Adrenal gland (tissue), 12 donors: ENCODE data around the gene SMIM7. TPM values are rescaled to one million over a fixed set of nuclear protein-coding genes. Genes with fewer than 3 reads are reported as not detected.

ENCODE experiments used
- DNase-seq, 7 donors: peaks; one replicate each; pipeline ENCODE4 v3.0.0-alpha.2; 2019 to 2020
- H3K27ac ChIP-seq, 5 donors: fragments of 200-600 bp; sonication (generic) in 4 of 5; 1 replicate in 3 of 5; 2 replicates in 2 of 5; pipeline versions ENCODE4 v1.5.1 to v1.8.0; 2016 to 2020; ENCODE audit warnings: mild to moderate bottlenecking in 1 of 5
- H3K27me3 ChIP-seq: fragments of 200-600 bp; 2 replicates; pipeline ENCODE4 v1.8.0; 2021
- H3K36me3 ChIP-seq, 2 donors: fragments of 200-600 bp; replicated peaks in 1 of 2; 1 replicate in 1 of 2; 2 replicates in 1 of 2; pipeline versions ENCODE4 v1.5.1 to v1.8.0; 2018 to 2022
- H3K4me1 ChIP-seq, 2 donors: fragments of 200-600 bp; replicated peaks in 1 of 2; 1 replicate in 1 of 2; 2 replicates in 1 of 2; pipeline versions ENCODE4 v1.5.1 to v1.8.0; 2018 to 2021
- H3K4me3 ChIP-seq, 4 donors: fragments of 200-600 bp; sonication (generic) in 3 of 4; one replicate each; pipeline ENCODE4 v1.5.1; 2016 to 2018
- H3K9me3 ChIP-seq, 3 donors: fragments of 200-600 bp; sonication (generic) in 1 of 3; replicated peaks in 1 of 3; 1 replicate in 2 of 3; 2 replicates in 1 of 3; pipeline versions ENCODE4 v1.5.1 to v1.8.0; 2016 to 2021
- CTCF ChIP-seq, 6 experiments: fragments of 450-650 bp in 4 of 6; fragments of 200-600 bp in 2 of 6; sonication (generic) in 1 of 6; IDR thresholded peaks; 1 replicate in 5 of 6; 2 replicates in 1 of 6; pipeline versions ENCODE4 v1.5.1 to v1.8.0; 2016 to 2021; ENCODE audit warnings: antibody characterized with exemption in 6 of 6, mild to moderate bottlenecking in 2 of 6, moderate library complexity in 1 of 6
- POLR2A ChIP-seq, 2 donors: fragments of 450-650 bp; IDR thresholded peaks; one replicate each; pipeline ENCODE4 v1.6.1; 2017; ENCODE audit warnings: antibody characterized with exemption in 2 of 2, mild to moderate bottlenecking in 2 of 2, moderate library complexity in 1 of 2
- WGBS, 4 donors: extraction: QIAGEN DNeasy Blood & Tissue Kit in 2 of 4; methylation state at CpG; one replicate each; pipeline versions ENCODE4 v1.1.5 to v1.1.7; 2013 to 2017; 5-methylcytosine and 5-hydroxymethylcytosine counted together
- intact Hi-C, 2 donors: fragments of 100-400 bp; cut with DNase I; formaldehyde crosslinking; loops; one replicate each; pipeline versions ENCODE4 v1.14.1 to v1.15.0; 2022 to 2023
- polyA plus RNA-seq, 3 donors: library from polyadenylated mRNA; stranded (reverse); fragments of 200-250 nt in 2 of 3; fragments of 350-450 nt in 1 of 3; fragmentation: Illumina TruSeq in 1 of 3; extraction: RNeasy Lipid Tissue Mini Kit (QIAGEN cat#74804) in 1 of 3; gene quantifications; one replicate each; pipeline ENCODE4 v1.2.3, GENCODE V29; 2013 to 2014
- total RNA-seq, 9 donors: library from RNA; depleted of rRNA in 4 of 9; stranded (reverse); fragments of >200 nt in 4 of 9; fragments of 120-200 nt in 1 of 9; fragmentation: NEBNext Ultra II Directional in 1 of 9; extraction: Animal tissue kit (Norgen Biotek cat#: 25700) in 1 of 9; gene quantifications; one replicate each; pipeline versions ENCODE4 v1.1.0 to v1.2.4, GENCODE V29; 2013 to 2023
- donor health status: healthy with polysubstance abuse.
- donor health status: Bipolar disorder and iron deficiency.
- donor health status: DM: yes; HTN: yes; CAD: no.
- donor health status: DM: no; HTN: no; CAD: no.
- donor health status: DM: no; HTN: no; CAD: no.
- donor health status: DM: yes; HTN: yes; CAD: no.

SMIM7 gene
- total and polyA plus RNA-seq, 12 donors, result 76.0 to 136 (median 90.6) TPM

GRCh38 chr19:16640951-16641350, 19.0 kb downstream of the SMIM7 start:
- intact Hi-C loops, result no loop called here
- no peak overlapping the region for H3K27ac ChIP-seq
- no peaks in the 10 kb centered on the region for H3K9me3 ChIP-seq
- H3K27me3 ChIP-seq, result no peaks in the 10 kb centered on the region
- H3K36me3 ChIP-seq, result peaks cover 0 to 65% of the 10 kb centered on the region in 2 donors
- WGBS, 4 donors, result 83 to 100% (median 99%) methylated on average over 1 of the region's 1 CpG
- no peak for TF ChIP-seq CTCF (IDR thresholded peaks at IDR 0.05)
- no peak for TF ChIP-seq POLR2A (IDR thresholded peaks at IDR 0.05)
- peaks cover 0 to 8% of the 10 kb centered on the region in 2 donors for H3K4me1 ChIP-seq
- no peak for DNase-seq
- no peak overlapping the region for H3K4me3 ChIP-seq

- TF ChIP-seq CTCF (IDR thresholded peaks at IDR 0.05) (no peak), POLR2A (IDR thresholded peaks at IDR 0.05) (no peak)
- H3K36me3 ChIP-seq, result peaks cover 0 to 51% of the 10 kb centered on the region in 2 donors
- WGBS, 4 donors, result 93 to 100% (median 97%) methylated on average over 1 of the region's 1 CpG
- DNase-seq, result no peak
- no peaks in the 10 kb centered on the region for H3K9me3 ChIP-seq
- H3K27ac ChIP-seq, result no peak overlapping the region
- H3K4me1 ChIP-seq, result peaks cover 0 to 8% of the 10 kb centered on the region in 2 donors
- H3K27me3 ChIP-seq, result no peaks in the 10 kb centered on the region
- intact Hi-C loops, result no loop called here
- no peak overlapping the region for H3K4me3 ChIP-seq
Measured at GRCh38 chr19:16638666-16639065, 21.3 kb downstream of the SMIM7 start.

- DNase-seq, result no peak
- H3K36me3 ChIP-seq, result peaks cover 0 to 48% of the 10 kb centered on the region in 2 donors
- TF ChIP-seq POLR2A (IDR thresholded peaks at IDR 0.05) (no peak), CTCF (IDR thresholded peaks at IDR 0.05) (no peak)
- intact Hi-C loops, result no loop called here
- peaks cover 0 to 8% of the 10 kb centered on the region in 2 donors for H3K4me1 ChIP-seq
- no peaks in the 10 kb centered on the region for H3K9me3 ChIP-seq
- no peaks in the 10 kb centered on the region for H3K27me3 ChIP-seq
- H3K27ac ChIP-seq, result peak overlapping the region in 1 of 5 donors; percentile 17
- H3K4me3 ChIP-seq, result no peak overlapping the region
Measured at GRCh38 chr19:16637535-16637934, 22.4 kb downstream of the SMIM7 start.

- H3K36me3 ChIP-seq, result peaks cover 0 to 27% of the 10 kb centered on the region in 2 donors
- TF ChIP-seq POLR2A (IDR thresholded peaks at IDR 0.05) (no peak), CTCF (IDR thresholded peaks at IDR 0.05) (no peak)
- H3K27ac ChIP-seq, result no peak overlapping the region
- H3K4me3 ChIP-seq, result no peak overlapping the region
- H3K9me3 ChIP-seq, result no peaks in the 10 kb centered on the region
- no peak for DNase-seq
- H3K27me3 ChIP-seq, result no peaks in the 10 kb centered on the region
- WGBS, 4 donors, result 88 to 94% (median 92%) methylated on average over 6 of the region's 6 CpGs
- intact Hi-C loops, result no loop called here
- peaks cover 12 to 19% of the 10 kb centered on the region in 2 donors for H3K4me1 ChIP-seq
Measured at GRCh38 chr19:16631465-16631864, 28.5 kb downstream of the SMIM7 start.
